WTC11 (cell line): Measurements from ENCODE around the gene RYR2.

Experiments used
- CTCF ChIP-seq: fragments of 200-600 bp; IDR thresholded peaks from 2 replicates; pipeline ENCODE4 v1.8.0; 2022; ENCODE audit warnings: antibody characterized with exemption
- JUN ChIP-seq: sonication (generic); formaldehyde crosslinking; IDR thresholded peaks from 2 replicates; pipeline ENCODE4 v1.8.0; 2023; ENCODE audit warnings: mild to moderate bottlenecking, missing genetic modification reagents
- TCF7 ChIP-seq: sonication (generic); formaldehyde crosslinking; IDR thresholded peaks from 2 replicates; pipeline ENCODE4 v1.8.0; 2022; ENCODE audit warnings: mild to moderate bottlenecking, low read depth, missing genetic modification reagents, moderate library complexity
- ZNF121 ChIP-seq: sonication (generic); formaldehyde crosslinking; IDR thresholded peaks from 2 replicates; pipeline ENCODE4 v1.8.0; 2023; ENCODE audit warnings: missing genetic modification reagents
- ZNF281 ChIP-seq: sonication (generic); formaldehyde crosslinking; IDR thresholded peaks from 2 replicates; pipeline ENCODE4 v1.8.0; 2023; ENCODE audit warnings: mild to moderate bottlenecking, missing genetic modification reagents
- TF ChIP-seq, protein P1 (sequence below): fragments of 250-450 bp; sonication (Bioruptor Pico); IDR thresholded peaks from 2 replicates; pipeline ENCODE4 v1.9.0; 2021; ENCODE audit warnings: moderate library complexity, mild to moderate bottlenecking, inconsistent platforms, borderline replicate concordance

DNA sequence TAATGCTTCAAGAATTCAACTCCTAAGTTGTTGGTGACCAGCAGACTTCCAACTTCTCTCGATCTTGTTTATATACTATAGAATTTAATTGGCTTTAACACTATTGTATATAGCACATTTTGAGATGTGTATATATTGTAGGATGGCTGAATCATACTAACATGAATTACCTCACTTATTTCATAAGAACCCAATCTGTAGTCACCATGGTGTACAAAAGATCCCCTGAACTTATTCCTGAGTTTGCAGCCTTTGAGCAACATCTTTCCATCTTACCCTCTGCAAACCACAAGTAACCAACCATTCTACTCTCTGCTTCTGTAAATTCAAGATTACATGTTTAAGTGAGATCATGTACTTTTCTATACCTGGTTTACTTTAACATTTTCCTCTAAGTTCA is 836.4 kb downstream of the RYR2 start:
- TF ChIP-seq, protein P1, sequence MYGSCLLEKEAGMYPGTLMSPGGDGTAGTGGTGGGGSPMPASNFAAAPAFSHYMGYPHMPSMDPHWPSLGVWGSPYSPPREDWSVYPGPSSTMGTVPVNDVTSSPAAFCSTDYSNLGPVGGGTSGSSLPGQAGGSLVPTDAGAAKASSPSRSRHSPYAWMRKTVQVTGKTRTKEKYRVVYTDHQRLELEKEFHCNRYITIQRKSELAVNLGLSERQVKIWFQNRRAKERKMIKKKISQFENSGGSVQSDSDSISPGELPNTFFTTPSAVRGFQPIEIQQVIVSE = no peak
- TF ChIP-seq CTCF (no peak), JUN (CRISPR knock-in tag) (no peak), TCF7 (CRISPR knock-in tag) (no peak), ZNF281 (no peak), ZNF121 (CRISPR knock-in tag) (no peak)
